BJ (cell line): ENCODE measurements around the gene DCLK1. TPM values are rescaled to one million over a fixed set of nuclear protein-coding genes. Genes with fewer than 3 reads are reported as not detected.

Source experiments
- CTCF ChIA-PET: fragments of 350-600 bp; formaldehyde crosslinking; extraction: SDS; loops from one replicate; lab custom pipeline; 2021; ENCODE audit warnings: antibody characterized with exemption, inconsistent platforms; lab: Yijun Ruan, JAX
- POLR2A ChIA-PET: fragments of 300-600 bp; sonication (Branson Sonifier 250); formaldehyde crosslinking; extraction: SDS; loops from one replicate; lab custom pipeline; 2021; ENCODE audit warnings: antibody characterized with exemption; lab: Charles Lee
- DNase-seq: peaks from one replicate; pipeline ENCODE4 v3.0.0-alpha.2; 2011; ENCODE audit warnings: low read depth
- H3K27me3 ChIP-seq: 2 replicates; pipeline ENCODE4 v1.6.0; 2011; ENCODE audit warnings: low read length; ENCODE audit not compliant: control insufficient read depth, insufficient read depth
- H3K36me3 ChIP-seq: 2 replicates; pipeline ENCODE4 v1.5.1; 2011; ENCODE audit warnings: low read length; ENCODE audit not compliant: control insufficient read depth, insufficient read depth
- H3K4me3 ChIP-seq: 2 replicates; pipeline ENCODE4 v1.5.1; 2011; ENCODE audit warnings: low read depth, mild to moderate bottlenecking, control low read depth, low read length
- polyA plus RNA-seq: library from polyadenylated mRNA; depleted of rRNA; stranded (reverse); fragments of >200 nt; gene quantifications from 2 replicates; pipeline ENCODE4 v1.2.3, GENCODE V29; 2011
- TF ChIP-seq, protein P1 (sequence below): IDR thresholded peaks from 2 replicates; pipeline ENCODE4 v1.5.1; 2011; ENCODE audit warnings: low read depth, mild to moderate bottlenecking, control low read depth, inconsistent platforms, low read length, moderate library complexity; ENCODE audit not compliant: insufficient read depth

DCLK1 gene
- polyA plus RNA-seq, 1 experiment, result 1.1 TPM

DNA sequence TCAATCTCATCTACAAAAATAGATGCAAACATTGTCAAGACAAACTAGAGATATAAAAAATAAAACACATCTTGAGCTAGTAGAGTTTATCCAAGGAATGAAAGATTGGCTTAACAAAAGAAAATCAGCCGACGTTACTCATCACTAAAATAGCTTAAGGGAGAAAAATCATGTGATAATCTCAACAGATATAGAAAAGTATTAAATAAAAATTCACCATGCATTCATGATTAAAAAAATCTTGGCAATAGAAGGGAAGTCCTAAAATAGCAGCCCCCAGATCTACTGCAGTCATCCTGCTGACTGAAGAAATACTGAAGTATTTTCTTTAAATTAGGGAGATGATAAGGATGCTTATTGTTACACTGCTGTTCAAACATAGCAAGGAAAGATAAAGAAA is 12.6 kb upstream of the DCLK1 start:
- no peaks in the 10 kb centered on the region for H3K36me3 ChIP-seq
- CTCF ChIA-PET, result no interaction called here
- H3K4me3 ChIP-seq, result no peak overlapping the region
- no peak for DNase-seq
- TF ChIP-seq, protein P1, sequence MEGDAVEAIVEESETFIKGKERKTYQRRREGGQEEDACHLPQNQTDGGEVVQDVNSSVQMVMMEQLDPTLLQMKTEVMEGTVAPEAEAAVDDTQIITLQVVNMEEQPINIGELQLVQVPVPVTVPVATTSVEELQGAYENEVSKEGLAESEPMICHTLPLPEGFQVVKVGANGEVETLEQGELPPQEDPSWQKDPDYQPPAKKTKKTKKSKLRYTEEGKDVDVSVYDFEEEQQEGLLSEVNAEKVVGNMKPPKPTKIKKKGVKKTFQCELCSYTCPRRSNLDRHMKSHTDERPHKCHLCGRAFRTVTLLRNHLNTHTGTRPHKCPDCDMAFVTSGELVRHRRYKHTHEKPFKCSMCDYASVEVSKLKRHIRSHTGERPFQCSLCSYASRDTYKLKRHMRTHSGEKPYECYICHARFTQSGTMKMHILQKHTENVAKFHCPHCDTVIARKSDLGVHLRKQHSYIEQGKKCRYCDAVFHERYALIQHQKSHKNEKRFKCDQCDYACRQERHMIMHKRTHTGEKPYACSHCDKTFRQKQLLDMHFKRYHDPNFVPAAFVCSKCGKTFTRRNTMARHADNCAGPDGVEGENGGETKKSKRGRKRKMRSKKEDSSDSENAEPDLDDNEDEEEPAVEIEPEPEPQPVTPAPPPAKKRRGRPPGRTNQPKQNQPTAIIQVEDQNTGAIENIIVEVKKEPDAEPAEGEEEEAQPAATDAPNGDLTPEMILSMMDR, result no peak
- POLR2A ChIA-PET, result no interaction called here
- H3K27me3 ChIP-seq, result no peaks in the 10 kb centered on the region

DNA sequence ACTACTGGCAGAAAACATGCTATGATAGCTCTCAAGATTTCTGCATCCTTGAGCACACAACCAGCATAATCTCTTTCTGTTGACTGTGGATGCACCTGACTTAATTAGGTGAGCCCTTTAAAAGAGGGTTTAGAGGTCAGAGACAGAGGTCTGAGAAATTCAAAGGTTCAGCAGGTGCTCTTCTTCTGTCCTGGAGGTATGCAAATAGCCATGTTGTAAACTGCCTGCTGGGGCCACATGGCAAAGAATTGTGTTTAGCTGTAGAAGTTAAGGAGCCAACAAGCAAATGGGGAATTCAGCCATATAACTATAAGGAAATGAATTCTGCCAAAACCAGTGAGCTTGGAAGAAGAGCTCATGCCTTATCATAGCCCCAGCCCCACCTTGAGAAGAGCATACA is 11.6 kb upstream of the DCLK1 start:
- no peaks in the 10 kb centered on the region for H3K27me3 ChIP-seq
- TF ChIP-seq, protein P1, result no peak
- no peak overlapping the region for H3K4me3 ChIP-seq
- POLR2A ChIA-PET, result no interaction called here
- CTCF ChIA-PET, result no interaction called here
- H3K36me3 ChIP-seq, result no peaks in the 10 kb centered on the region
- no peak for DNase-seq

DNA sequence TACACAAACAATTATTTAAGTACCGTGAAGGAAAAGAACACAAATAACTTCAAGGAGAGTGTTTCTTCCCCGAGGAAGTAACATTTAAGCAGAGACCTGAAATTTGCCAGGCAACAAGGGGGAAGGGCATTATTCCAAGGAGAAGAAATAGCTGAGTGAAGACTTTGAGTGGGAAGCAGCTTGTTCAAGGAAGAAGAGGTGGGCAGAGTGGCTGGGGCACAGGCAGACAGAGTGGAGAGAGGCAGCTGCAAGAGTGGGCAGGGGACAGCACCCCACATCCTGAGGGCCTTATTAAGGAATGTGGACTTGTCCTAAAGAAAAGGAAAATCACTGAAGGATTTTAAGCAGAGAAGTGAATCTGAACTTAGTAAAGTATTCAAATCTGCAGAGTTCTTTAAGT is 4.7 kb upstream of the DCLK1 start:
- 0 out of 2 replicates have a peak, but pooled peaks cover 2% of the 10 kb centered on the region for H3K27me3 ChIP-seq
- DNase-seq, result no peak
- ChIA-PET CTCF (interaction anchor here (0.6 to 0.8 kb wide), 2 partner anchors 13 to 826 kb away, joined by 3 read pairs; no protein-coding TSS in a partner anchor), POLR2A (no interaction called here)
- TF ChIP-seq, protein P1, result no peak
- H3K4me3 ChIP-seq, result no peak overlapping the region
- no peaks in the 10 kb centered on the region for H3K36me3 ChIP-seq

DNA sequence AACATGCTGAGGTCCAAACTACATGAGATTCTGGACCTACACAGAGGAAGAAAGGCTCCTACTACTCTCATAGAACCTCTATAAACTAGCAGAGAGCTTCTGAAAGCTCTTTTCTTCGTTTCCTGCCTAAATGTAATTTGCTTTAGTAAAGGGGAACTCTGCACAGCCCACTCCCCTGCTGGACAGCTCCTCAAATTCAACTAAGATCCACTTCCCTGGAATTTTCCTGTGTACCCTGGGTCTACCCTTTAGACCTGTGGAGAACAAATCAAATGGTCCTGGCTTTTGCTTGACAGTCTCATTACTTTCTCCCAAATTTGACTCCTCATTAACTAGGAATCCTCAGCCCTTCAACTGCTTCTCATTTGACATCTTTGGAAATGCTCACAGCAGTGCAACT is 3.5 kb upstream of the DCLK1 start:
- Histone ChIP-seq H3K36me3 (no peaks in the 10 kb centered on the region), H3K27me3 (peaks cover 6% of the 10 kb centered on the region), H3K4me3 (no peak overlapping the region)
- POLR2A ChIA-PET, result no interaction called here
- DNase-seq, result no peak
- TF ChIP-seq, protein P1, result no peak
- CTCF ChIA-PET, result no interaction called here

DNA sequence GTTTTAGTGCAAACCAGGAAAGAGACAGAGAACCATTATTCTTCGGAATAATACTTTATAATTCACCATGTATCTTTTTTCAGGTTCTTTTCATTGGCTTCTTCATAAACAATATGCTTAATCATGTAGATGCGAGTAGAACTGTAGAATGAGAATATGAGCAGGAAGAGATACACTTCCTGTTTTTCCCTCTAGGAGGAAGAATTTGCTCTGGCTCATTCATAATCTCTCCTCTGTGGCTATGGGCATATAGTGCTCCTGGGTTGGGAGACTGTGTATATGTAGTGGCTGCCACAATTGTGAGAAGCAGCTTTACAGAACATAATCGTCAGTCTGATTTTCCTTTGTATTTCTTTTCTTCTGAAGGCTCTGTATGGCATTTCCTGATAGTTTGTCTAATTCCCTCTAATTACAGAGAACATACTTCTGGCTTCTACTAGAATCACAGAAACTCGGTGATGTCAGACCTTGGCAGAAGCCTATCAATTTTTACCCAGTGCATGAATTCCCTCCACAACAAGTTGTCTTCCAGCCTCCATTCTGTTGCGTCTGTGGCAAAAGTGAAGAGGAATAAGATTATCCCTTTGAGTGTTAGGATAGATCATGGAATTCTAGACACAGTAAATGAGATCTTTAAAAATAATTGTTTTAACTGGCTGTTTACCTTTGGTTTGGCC is 2.9 kb upstream of the DCLK1 start:
- H3K4me3 ChIP-seq, result no peak overlapping the region
- ChIA-PET CTCF (no interaction called here), POLR2A (no interaction called here)
- TF ChIP-seq, protein P1, result no peak
- no peak for DNase-seq
- no peaks in the 10 kb centered on the region for H3K36me3 ChIP-seq
- peaks cover 8% of the 10 kb centered on the region for H3K27me3 ChIP-seq
